ENCODE results near the gene ZSCAN2.

Gene ZSCAN2

DNA sequence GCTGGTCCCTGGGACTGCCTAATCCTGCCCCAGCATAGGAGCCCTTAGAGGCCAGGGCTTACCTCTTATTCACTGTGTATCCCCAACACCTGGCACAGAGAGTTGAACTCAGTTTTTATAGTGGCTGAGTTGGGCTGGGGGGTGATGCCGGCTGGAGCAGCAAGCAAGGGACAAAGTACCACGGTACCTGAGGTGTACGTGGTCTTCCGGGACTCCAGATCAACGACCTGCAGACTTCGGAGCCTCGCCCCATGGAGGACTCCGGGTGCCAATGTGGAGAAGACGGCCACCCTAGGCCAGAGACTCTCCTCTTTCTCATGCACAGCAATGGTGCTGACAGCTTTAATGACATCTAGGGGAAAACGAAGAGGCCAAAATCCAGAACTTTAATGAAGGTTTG is 45.2 kb downstream of the ZSCAN2 start:
- no peak for TF ChIP-seq CTCF (IDR thresholded peaks at IDR 0.05; ENCODE audit: insufficient read depth, missing control alignments)
- FAIRE-seq (no peak), DNase-seq (ENCODE audit: insufficient read length, low spot score) (no peak)

- no peak for DNase-seq (ENCODE audit: insufficient read length, low spot score)
- FAIRE-seq: no peak
- TF ChIP-seq CTCF (IDR thresholded peaks at IDR 0.05; ENCODE audit: insufficient read depth, missing control alignments): no peak
These were observed 46.9 kb downstream of the ZSCAN2 start for GRCh38 chr15:84647726-84648125.

- FAIRE-seq: no peak
- no peak for TF ChIP-seq CTCF (IDR thresholded peaks at IDR 0.05; ENCODE audit: insufficient read depth, missing control alignments)
These were observed 47.7 kb downstream of the ZSCAN2 start for GRCh38 chr15:84648539-84648938.

DNA sequence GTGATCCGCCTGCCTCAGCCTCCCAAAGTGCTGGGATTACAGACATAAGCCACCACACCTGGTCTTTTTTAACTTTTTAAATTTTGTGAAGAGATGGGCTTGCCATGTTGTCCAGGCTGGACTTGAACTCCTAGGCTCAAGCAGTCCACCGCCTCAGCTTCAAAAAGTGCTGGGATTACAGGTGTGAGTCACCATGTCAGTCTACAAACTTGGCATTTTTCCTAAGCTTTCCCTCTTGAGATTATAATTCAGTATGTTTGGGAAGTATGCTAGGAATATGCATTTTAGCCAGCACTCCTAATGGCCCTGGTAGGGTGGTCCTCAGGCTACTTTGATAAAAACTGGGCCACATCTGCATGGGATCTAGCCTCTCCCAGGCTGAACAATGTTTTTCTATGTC is 48.9 kb downstream of the ZSCAN2 start:
- no peak for TF ChIP-seq CTCF (IDR thresholded peaks at IDR 0.05; ENCODE audit: insufficient read depth, missing control alignments)
- no peak for FAIRE-seq

More at GRCh38 chr15:84648539-84648938, 47.7 kb downstream of the ZSCAN2 start:
- no peak for DNase-seq (ENCODE audit: insufficient read length, low spot score)

DNA sequence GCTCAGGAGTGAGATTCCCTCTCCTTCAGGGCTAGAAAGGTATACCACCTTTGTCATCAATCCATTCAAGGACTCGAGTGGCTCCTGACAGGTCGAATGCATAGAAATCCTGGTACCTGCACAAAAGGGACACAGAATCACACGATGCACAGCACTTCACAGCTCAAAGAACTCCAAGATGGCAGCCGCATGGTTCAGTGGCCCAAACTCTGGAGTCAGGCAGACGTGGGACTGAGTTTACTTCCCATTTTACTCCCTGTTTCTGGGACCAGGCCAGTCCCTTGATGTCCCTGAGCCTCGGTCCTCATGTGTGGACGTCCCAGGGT is 52.7 kb downstream of the ZSCAN2 start:
- TF ChIP-seq CTCF (IDR thresholded peaks at IDR 0.05; ENCODE audit: insufficient read depth, missing control alignments): no peak
- FAIRE-seq (no peak), DNase-seq (ENCODE audit: insufficient read length, low spot score) (no peak)

More for the DNA sequence above, 48.9 kb downstream of the ZSCAN2 start:
- no peak for DNase-seq (ENCODE audit: insufficient read length, low spot score)

DNA sequence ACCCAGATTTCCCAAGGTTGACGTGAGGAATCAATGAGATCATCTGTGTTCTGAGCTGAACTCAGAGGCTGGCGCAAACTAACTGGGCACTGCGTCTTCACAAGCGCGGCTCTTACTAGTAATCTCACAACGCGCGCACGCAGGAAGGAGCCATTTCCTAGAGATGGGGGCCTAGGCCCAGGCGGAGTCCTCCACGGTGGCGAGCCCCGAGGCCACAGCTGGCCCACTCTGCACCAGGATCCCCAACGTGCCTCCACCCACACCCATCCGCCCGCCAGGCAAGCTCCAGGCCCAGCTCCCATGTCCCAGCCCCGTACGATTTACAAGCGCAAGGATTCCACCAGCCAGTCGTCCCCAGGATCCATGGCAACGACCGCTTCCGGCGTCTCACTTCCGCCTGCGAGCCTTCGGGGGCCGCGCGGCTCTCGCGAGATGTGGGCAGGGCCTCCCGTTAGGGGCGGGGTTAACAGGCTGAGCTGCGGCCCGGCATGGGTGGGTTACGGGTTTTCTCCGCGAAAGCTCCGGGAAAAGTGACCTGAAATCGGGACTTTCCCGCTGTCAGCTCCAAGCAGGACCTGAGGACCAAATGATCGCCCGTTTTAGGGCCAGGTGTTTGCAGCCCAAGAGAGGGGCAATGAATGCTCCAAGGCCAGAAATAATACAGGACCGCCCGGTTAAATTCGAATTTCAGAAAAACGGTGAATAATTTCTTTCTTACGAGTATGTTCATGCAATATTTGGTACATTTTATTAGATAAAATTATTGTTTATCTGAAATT is 53.3 kb downstream of the ZSCAN2 start, which contains the start of gene WDR73:
WDR73 (minus strand) TSS at position 374 of the 779 bp plus-strand sequence; CDS start at position 365, 9 bp downstream.
- DNase-seq (ENCODE audit: insufficient read length, low spot score) (peak; percentile 81), FAIRE-seq (no peak)
- TF ChIP-seq CTCF (IDR thresholded peaks at IDR 0.05; ENCODE audit: insufficient read depth, missing control alignments): no peak

- DNase-seq (ENCODE audit: insufficient read length, low spot score) (peak; percentile 50), FAIRE-seq (no peak)
- TF ChIP-seq CTCF (IDR thresholded peaks at IDR 0.05; ENCODE audit: insufficient read depth, missing control alignments): peak; percentile 79
These were observed 54.1 kb downstream of the ZSCAN2 start for GRCh38 chr15:84654689-84655453.

All from D721Med (cell line).